ENCODE data around the gene MAMDC4. TPM values are rescaled to one million over a fixed set of nuclear protein-coding genes. Genes with fewer than 3 reads are reported as not detected.

The MAMDC4 gene
- total RNA-seq, 4 donors from 2014 or later = 30.8 to 50.4 (median 41.4) TPM

GRCh38 chr9:136850866-136851775, 1.0 kb upstream of the MAMDC4 start:
- Histone ChIP-seq H3K27ac (peak overlapping the region in 1 of 4 donors; percentile 50), H3K27me3 (peaks cover 0 to 5% of the 10 kb centered on the region in 2 donors), H3K9me3 (no peaks in the 10 kb centered on the region), H3K4me1 (peaks cover 9 to 43% (median 23%) of the 10 kb centered on the region in 4 donors), H3K36me3 (peaks cover 0 to 11% (median 0%) of the 10 kb centered on the region in 3 donors), H3K4me3 (no peak overlapping the region)
- TF ChIP-seq, protein P1, sequence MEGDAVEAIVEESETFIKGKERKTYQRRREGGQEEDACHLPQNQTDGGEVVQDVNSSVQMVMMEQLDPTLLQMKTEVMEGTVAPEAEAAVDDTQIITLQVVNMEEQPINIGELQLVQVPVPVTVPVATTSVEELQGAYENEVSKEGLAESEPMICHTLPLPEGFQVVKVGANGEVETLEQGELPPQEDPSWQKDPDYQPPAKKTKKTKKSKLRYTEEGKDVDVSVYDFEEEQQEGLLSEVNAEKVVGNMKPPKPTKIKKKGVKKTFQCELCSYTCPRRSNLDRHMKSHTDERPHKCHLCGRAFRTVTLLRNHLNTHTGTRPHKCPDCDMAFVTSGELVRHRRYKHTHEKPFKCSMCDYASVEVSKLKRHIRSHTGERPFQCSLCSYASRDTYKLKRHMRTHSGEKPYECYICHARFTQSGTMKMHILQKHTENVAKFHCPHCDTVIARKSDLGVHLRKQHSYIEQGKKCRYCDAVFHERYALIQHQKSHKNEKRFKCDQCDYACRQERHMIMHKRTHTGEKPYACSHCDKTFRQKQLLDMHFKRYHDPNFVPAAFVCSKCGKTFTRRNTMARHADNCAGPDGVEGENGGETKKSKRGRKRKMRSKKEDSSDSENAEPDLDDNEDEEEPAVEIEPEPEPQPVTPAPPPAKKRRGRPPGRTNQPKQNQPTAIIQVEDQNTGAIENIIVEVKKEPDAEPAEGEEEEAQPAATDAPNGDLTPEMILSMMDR (IDR thresholded peaks at IDR 0.05) = no peak
- DNase-seq = no peak

DNA sequence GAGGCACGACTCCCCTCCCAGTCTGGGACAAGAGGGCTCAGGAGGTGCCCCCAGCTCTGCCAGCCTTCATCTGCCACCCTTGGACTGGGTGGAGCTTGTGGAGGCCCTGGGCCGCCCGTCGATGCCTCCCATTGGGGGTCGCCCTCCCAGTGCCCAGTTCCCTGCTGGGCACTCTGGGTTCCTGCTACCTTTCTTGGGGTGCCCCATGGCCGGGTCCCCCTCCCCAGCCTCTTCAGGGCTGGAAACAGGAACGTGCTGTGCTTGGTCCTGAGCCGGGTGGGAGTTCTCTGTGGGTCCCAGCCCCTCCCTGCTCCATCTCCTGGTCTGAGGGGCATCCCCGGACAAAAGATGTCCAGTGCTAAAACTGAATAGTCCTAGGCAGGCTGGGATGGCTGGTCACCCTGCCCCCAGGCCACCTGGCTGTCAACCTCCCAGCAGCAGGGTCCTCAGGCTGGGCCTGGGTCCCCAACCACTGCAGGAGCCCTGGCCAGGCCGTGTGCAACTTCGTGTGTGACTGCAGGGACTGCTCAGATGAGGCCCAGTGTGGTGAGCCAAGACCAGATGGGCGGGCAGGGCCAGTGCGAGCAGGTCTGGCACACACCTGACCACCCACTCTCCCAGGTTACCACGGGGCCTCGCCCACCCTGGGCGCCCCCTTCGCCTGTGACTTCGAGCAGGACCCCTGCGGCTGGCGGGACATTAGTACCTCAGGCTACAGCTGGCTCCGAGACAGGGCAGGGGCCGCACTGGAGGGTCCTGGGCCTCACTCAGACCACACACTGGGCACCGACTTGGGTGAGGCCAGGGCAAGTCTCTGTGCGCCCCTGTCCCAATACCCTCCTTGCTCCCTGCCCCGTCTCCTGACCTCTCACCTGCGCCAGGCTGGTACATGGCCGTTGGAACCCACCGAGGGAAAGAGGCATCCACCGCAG, 784 bp downstream of the MAMDC4 start:
- TF ChIP-seq, protein P1 (IDR thresholded peaks at IDR 0.05) = no peak
- no peak for TF ChIP-seq POLR2A (IDR thresholded peaks at IDR 0.05)
- DNase-seq = peak in 1 of 3 donors; percentile 51
- Histone ChIP-seq H3K4me1 (peaks cover 11 to 37% (median 16%) of the 10 kb centered on the region in 4 donors), H3K27me3 (no peaks in the 10 kb centered on the region), H3K9me3 (no peaks in the 10 kb centered on the region), H3K4me3 (no peak overlapping the region), H3K36me3 (peaks cover 0 to 11% (median 0%) of the 10 kb centered on the region in 3 donors), H3K27ac (peak overlapping the region in 1 of 4 donors; percentile 50)

- peaks cover 0 to 11% (median 0%) of the 10 kb centered on the region in 3 donors for H3K36me3 ChIP-seq
- no peak overlapping the region for H3K4me3 ChIP-seq
- H3K27ac ChIP-seq = no peak overlapping the region
- peaks cover 7 to 45% (median 15%) of the 10 kb centered on the region in 4 donors for H3K4me1 ChIP-seq
- peak in 1 of 3 donors; percentile 48 for DNase-seq
- H3K9me3 ChIP-seq = no peaks in the 10 kb centered on the region
- no peaks in the 10 kb centered on the region for H3K27me3 ChIP-seq
- TF ChIP-seq, protein P1 (IDR thresholded peaks at IDR 0.05) = peak in 1 of 6 experiments; percentile 5
- TF ChIP-seq POLR2A (IDR thresholded peaks at IDR 0.05) = no peak
Observed at GRCh38 chr9:136853596-136854112, 1.5 kb downstream of the MAMDC4 start.

- Histone ChIP-seq H3K4me3 (no peak overlapping the region), H3K36me3 (peaks cover 0 to 11% (median 0%) of the 10 kb centered on the region in 3 donors), H3K27ac (no peak overlapping the region)
Observed at GRCh38 chr9:136854113-136854841, 2.1 kb downstream of the MAMDC4 start.

More at GRCh38 chr9:136854113-136854841, 2.1 kb downstream of the MAMDC4 start:
- TF ChIP-seq, protein P1 (IDR thresholded peaks at IDR 0.05) = no peak
- no peak for TF ChIP-seq POLR2A (IDR thresholded peaks at IDR 0.05)
- Histone ChIP-seq H3K4me1 (peaks cover 7 to 51% (median 16%) of the 10 kb centered on the region in 4 donors), H3K9me3 (no peaks in the 10 kb centered on the region), H3K27me3 (no peaks in the 10 kb centered on the region)
- peak in 2 of 3 donors; percentile 48 to 50 for DNase-seq
